GM19455 (cell line): ENCODE measurements around the gene PMPCA.

Source experiments
- ATAC-seq: cut with Tn5 transposase; IDR thresholded peaks from one replicate; pipeline ENCODE4 v1.9.1; 2021; ENCODE audit not compliant: unreplicated experiment

The PMPCA gene

GRCh38 chr9:136372561-136373299 lies 37.7 kb upstream of the PMPCA start:
- ATAC-seq: no peak

- ATAC-seq: no peak
These were observed 36.9 kb upstream of the PMPCA start, which contains the start of gene CARD9 for GRCh38 chr9:136373300-136374182. Gene CARD9 (minus strand): TSS chr9:136373669. CDS start chr9:136372078, 1,591 bp downstream.

GRCh38 chr9:136374183-136374575 lies 36.3 kb upstream of the PMPCA start:
- no peak for ATAC-seq

- no peak for ATAC-seq
These were observed 35.4 kb upstream of the PMPCA start for GRCh38 chr9:136375096-136375495.

DNA sequence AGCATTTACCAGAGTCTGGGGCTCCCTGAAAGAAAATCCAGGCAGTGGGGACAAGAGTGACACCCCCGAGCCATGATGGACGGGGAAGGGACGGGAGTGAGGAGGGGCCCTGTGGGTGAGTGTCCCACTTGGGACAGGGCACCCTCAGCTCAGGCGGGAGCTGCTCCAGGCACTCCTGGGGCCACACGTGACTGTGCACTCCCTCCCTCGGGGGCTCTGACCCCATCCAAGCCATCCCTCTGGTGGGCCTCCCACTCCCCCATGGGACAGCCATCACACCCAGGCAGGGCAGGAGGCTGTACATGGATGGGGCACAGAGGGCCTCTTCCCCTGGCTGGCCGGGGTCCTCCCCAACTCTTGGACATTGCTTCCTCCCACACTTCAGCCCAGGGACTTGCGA lies 34.0 kb upstream of the PMPCA start:
- no peak for ATAC-seq

DNA sequence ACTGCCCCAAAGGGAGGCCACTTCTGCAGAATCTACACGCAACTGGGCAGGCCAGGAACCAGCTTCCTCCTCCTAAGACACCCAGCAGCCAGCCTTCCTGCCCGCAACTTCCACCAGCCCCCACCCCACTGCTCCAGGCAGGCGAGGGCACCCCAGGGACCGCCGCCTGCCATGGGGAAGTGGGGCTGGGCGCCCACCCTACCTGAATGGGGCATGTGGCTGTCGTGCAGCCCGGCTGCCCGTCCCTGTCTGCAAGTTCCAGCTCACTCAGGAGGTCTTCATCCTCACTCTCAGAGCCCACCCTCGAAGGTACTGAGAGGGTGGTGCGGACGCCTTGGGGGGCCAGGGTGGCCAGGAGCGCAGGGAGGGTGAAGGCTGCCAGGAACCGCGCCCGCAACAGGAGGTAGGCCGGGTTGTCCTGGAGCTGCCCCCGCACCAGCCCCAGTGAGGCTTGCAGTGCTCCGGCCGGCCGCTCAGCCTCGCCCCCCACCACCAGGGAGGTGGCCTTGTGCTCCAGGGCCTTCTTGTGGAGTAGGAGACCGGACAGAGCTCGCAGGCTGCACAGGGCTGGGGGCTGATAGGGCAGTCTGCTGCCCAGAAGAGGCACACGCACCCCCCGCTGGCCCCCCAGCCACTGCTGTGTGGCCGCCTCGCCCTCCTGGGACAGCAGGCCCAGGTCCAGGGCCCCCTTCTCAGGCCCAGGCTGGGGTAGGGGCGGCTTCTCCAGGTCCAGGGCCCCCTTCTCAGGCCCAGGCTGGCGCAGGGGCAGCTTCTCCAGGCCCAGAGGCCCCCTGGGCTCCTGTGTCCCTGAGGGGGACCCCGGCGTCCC lies 32.9 kb upstream of the PMPCA start:
- ATAC-seq: no peak

DNA sequence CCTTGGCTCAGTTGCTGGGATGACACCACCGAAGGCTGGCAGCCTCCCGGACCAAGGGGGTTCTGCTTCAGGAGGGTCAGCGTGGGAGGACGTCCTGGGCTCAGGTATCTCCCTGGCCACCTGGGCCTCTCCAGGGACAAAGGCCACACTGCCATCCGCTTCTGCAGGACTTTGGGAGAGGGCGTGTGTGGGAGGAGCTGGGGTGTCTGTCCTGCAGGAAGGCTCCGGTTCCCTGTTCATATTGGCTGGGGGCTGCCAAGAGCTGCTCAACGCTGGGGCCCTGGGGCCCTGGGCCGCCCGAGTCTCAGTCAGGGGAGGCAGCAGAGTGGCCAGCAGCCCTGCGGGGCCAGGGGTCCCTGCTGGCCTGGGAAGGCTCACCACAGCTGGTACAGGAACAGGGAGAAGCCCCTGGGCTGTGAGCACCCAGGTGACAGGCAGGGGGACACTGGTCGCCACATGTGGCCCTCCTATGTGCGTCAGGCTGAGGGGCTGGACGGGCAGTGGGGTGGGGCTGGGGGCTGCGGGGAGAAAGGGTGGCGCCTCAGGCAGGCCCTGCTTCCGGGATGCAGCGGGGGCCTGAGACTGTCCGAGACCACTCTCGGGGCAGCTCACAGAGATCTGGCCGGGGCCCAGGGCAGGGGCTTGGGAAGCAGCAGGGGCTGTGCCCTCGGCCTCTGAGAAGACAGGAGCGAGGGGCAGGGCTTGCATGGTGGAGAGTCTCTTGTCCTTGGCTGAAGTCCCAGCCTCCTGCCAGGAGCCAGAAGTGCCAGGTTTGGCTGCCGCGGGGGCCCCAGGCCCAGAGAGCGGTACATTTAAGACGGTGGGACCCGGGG lies 32.1 kb upstream of the PMPCA start:
- no peak for ATAC-seq

DNA sequence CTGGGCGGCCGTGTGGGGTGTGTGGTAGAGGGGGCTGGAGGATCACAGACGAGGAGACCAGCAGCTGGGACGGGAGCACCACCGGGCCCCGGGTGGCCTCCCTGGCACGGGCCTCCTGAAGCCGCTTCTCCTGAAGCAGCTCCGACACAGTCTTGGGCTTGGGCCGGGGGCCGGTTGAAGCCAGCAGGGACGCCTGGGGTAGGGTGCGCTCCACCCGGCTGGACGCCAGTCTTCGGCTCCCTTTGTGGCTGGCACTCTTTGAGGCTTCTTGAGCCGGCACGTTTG lies 31.5 kb upstream of the PMPCA start:
- ATAC-seq: no peak

- no peak for ATAC-seq
These were observed 31.1 kb upstream of the PMPCA start for GRCh38 chr9:136379401-136379800.

- ATAC-seq: no peak
These were observed 30.6 kb upstream of the PMPCA start for GRCh38 chr9:136379891-136380290.

- ATAC-seq: no peak
These were observed 30.1 kb upstream of the PMPCA start for GRCh38 chr9:136380381-136380780.

DNA sequence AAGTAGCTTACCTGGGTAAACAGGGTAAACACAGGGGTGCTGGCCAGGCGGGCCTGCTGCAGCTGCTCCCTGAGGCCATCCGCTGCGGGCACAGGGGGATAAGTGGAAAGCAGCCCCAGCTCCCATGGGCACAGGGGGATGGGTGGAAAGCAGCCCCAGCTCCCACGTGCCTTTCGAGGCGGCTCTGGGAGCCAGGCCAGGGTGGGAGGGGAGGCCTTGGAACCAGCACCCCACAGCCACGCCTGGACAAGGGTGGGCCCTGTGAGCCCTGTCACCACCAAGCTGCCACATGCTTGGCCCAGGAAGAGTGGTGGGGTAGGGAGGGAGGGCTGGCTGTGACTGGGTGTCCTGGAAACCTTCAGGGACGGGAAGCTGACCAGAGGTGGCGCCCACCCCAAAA lies 29.1 kb upstream of the PMPCA start:
- ATAC-seq: no peak

- ATAC-seq: no peak
These were observed 28.4 kb upstream of the PMPCA start for GRCh38 chr9:136381966-136382513.

DNA sequence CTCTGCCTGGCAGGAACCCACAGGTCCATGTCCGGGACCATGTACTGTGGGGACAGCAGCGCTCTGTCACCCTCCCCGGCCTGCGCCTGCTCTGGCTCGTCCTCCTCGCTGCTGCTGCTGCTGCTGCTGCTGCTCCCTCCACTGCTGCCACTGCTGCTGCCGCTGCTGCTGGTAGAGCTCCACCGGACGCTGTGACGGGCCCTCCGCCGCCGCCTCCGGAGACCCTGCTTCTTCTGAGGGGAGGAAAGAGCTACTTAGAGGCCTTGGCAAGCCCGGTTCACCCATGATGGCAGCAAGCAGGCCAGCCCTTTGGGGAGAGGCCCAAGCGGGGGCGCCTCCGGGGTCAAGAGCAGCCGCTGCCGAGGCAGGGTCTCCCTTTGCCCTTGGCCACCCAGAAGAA lies 27.0 kb upstream of the PMPCA start:
- no peak for ATAC-seq

- ATAC-seq: no peak
These were observed 25.4 kb upstream of the PMPCA start for GRCh38 chr9:136385015-136385414.

DNA sequence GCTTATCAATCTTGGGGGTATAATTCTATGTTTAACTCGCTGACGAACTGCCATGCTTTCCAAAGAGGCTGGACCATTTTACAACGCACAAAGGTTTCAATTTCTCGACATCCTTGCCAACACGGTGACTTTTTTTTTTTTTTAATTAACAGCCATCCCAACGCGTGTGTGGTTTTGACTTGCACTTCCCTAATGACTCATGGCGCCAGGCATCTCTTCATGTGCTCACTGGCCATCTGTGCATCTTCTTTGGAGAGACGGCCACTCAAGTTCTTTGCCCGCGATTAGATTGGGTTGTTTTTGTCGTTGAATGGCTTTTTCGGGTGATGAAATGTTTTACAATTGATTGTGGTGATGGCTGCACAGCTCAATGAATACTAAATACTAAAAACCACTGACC lies 24.4 kb upstream of the PMPCA start:
- no peak for ATAC-seq

GRCh38 chr9:136387217-136387616 lies 23.2 kb upstream of the PMPCA start:
- ATAC-seq: no peak

- ATAC-seq: no peak
These were observed 21.1 kb upstream of the PMPCA start for GRCh38 chr9:136389396-136389795.

GRCh38 chr9:136391737-136392537 lies 18.5 kb upstream of the PMPCA start:
- no peak for ATAC-seq
